Activated gamma-delta T cell treated with Interleukin-2 at 50 U/mL for 16 hours (primary cell): ENCODE results near the gene PRPH2.
A peak's percentile ranks its signal among the peaks of the same experiment; 100 is the strongest.
"Not testable (repeated sequence)": the region's sequence is repeated elsewhere in the genome, so short reads cannot be mapped to it uniquely, and the experiment has no call there.

Experiments
- DNase-seq: peaks from one replicate; pipeline ENCODE4 v3.0.0-alpha.2; 2020

The PRPH2 gene

GRCh38 chr6:42740725-42741124 lies 18.3 kb upstream of the PRPH2 start:
- DNase-seq: no peak

DNA sequence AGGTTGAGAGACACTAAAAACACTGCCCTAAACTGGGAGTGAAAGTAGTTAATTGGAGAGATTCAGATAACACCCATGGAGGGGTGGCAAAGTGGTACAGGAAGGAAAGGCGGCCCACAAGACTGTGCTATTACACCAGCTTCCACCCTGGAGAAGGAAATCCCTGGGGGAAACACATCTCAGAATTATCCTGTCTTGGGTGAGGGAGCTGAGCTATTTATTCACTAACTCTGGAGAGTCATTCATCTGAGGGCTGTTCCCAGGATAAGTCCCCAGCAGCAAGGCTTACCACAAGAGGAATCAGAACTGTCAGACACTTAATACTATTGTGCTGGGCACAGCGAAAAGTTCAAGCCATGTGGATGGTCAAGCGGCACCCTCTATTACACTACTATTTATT lies 13.6 kb upstream of the PRPH2 start:
- DNase-seq: no peak

DNA sequence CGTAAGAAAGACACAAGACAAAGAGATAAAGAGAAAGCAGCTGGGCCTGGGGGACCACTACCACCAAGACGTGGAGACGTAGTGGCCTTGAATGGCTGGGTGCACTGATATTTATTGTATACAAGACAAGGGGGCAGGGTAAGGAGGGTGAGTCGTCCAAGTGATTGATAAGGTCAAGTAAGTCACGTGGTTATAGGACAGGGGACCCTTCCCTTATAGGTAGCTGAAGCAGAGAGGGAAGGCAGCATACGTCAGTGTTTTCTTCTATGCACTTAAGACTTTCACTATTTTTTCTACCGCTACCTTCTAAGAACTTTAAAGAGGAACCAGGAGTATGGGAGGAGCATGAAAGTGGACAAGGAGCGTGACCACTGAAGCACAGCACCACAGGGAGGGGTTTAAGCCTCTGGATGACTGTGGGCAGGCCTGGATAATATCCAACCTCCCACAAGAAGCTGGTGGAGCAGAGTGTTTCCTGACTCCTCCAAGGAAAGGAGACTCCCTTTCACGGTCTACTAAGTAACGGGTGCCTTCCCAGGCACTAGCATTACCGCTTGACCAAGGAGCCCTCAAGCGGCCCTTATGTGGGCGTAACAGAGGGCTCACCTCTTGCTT lies 11.6 kb upstream of the PRPH2 start:
- DNase-seq: not testable (repeated sequence)

GRCh38 chr6:42729731-42730130 lies 7.3 kb upstream of the PRPH2 start:
- no peak for DNase-seq

DNA sequence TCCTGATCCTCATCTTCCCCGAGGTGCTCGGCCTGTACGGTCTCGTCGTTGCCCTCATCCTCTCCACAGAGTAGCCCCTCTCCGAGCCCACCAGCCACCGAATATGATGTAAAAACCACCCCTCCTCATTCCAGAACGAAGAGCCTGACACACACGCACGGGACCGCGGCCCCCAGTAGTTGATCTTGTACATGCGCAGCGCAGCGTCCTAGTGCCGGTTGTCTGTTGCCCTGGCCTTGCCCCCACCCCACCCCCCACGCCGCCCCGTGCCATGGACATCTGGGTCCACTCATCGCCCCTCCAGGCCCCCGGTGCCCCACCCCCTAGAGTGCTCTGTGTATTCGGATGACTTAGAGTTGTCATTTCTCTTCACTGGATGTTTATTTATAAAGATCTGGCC lies 5.2 kb upstream of the PRPH2 start:
- no peak for DNase-seq

- DNase-seq: peak; percentile 7
Observed at GRCh38 chr6:42727087-42727611, 4.8 kb upstream of the PRPH2 start.

GRCh38 chr6:42726485-42727086 lies 4.2 kb upstream of the PRPH2 start:
- peak; percentile 69 for DNase-seq

- DNase-seq: no peak
Observed at GRCh38 chr6:42726026-42726425, 3.6 kb upstream of the PRPH2 start.

DNA sequence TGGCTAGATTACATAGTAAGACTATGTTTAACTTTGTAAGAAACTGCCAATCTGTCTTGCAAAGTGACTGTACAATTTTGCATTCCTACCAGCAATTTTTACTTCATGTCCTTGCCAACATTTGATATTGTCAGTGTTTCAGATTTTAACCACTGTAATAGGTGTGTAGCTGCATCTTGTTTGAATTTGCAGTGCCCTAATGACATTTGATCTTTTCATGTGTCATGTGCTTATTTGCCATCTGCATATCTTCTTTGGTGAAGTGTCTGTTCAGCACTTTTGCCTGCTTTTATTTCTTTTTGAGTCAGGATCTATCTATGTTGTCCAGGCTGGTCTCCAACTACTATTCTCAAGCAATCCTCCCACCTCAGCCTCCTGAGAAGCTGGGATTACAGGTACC lies 2.4 kb upstream of the PRPH2 start:
- DNase-seq: no peak

DNA sequence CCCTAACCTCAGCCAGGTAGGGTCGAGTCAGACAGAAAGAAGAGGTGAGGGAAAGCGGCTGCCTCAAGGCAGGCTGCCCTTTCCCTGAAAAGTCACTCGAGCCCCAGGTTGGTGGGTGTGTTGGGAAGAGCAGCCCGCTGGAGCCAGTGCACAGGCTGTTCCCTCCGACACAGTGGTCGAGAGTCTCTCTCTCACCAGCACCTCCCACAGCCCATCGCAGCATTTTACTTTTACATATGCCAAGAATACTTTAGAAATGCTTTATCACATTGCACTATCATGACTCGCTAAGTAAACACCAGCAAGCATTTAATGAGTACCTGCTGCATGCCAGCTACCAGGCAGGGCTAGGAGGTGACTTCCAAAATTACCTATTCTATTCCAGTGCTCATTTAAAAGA lies 1.7 kb downstream of the PRPH2 start:
- DNase-seq: no peak

DNA sequence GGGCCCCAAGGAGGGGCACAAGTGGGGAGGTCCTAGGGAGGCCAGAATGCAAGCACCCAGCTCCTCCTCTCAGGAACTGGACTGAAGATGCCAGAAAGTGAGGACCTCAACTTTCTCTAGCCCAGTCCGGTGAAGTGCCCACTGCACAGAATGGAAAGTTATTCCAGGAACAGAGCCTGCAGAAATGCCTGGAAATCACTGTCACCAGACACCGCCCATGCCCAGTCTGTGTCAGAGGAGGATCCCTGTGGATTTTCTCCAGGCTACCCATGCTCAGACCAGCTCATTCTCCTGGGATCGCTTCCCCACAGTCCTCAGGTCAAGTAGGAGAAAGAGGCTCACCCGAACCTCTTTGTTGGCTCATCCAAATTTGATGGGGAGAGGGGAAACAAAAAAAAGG lies 6.5 kb downstream of the PRPH2 start:
- no peak for DNase-seq

DNA sequence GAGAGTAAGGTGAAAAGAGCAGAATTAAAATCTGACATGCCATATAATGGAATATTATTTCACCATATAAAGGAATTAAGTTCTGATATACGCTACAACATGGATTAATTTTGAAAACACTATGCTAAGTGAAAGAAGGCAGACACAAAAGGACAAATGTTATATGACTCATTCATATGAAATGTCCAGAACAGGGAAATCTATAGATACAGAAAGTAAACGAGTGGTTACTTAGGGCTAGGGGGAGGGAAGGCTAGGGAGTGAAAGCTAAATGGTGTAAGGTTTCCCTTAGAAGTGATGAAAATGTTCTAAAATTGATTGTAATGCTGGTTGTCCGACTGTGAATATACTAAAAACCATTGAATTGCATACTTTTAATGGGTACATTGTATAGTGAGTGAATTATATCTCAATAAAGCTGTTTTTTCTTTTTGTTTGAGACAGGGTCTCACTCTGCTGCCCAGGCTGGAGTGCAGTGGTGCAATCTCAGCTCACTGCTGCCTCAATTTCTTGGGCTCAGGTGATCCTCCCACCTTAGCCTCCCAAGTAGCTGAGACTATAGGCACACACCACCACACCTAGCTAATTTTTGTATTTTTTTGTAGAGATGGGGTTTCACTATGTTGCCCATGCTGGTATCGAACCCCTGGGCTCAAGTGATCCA lies 8.2 kb downstream of the PRPH2 start:
- DNase-seq: no peak

DNA sequence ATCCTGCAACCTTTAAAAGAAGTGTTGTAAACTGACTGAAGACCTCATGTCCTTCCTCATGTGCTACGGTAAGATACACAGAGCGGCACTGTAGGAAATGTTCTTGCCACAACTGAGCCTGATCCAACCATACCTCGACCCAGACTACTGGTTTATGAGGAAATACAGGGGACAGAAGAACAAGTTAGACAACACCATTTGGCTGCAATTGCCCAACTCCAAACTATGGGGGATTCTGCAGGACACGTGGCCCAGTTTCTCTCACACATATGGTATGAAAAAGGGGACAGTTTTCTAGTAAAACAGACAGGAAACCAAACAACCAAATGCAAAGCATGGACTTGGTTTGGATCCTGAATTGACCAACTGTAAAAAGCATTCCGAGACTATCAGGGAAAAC lies 10.5 kb downstream of the PRPH2 start:
- DNase-seq: no peak

- no peak for DNase-seq
Observed at GRCh38 chr6:42710316-42710715, 12.1 kb downstream of the PRPH2 start.

DNA sequence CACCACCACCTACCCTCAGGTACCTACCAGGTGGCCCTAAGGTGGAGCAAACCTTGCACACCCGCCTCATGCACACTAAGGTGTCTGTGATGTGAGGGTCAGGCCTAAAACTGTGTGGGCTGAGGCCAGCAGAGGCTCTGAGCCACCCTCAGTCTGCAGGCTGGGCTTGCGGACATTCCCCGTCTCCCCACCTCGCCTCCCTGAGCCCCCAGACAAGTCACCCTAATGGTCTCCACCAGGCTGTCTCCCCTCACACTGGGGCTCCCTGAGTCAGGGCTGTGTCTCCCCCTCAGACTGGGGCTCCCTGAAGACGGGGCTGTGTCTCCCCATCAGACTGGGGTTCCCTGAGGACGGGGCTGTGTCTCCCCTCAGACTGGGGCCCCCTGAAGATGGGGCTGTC lies 12.5 kb downstream of the PRPH2 start:
- DNase-seq: no peak

DNA sequence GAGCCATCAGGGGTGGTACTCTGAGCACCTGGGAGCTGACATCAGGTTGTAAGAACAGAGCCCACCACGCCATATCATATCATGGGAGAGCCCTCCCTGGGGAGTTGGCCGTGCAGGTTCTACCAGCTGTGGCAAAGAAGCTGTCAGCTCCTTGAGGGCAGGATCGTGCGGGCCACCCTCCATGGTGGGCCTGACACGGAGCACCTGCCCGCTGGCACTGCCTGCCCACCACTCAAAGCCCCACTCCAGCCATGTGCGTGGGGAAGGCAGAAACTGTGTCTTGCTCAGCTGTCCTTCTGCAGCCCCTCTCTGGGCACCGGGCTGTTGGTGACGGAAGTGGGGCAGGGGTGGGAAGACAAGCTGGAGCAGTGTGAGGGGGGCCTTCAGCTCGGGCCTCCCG lies 14.3 kb downstream of the PRPH2 start:
- DNase-seq: no peak

DNA sequence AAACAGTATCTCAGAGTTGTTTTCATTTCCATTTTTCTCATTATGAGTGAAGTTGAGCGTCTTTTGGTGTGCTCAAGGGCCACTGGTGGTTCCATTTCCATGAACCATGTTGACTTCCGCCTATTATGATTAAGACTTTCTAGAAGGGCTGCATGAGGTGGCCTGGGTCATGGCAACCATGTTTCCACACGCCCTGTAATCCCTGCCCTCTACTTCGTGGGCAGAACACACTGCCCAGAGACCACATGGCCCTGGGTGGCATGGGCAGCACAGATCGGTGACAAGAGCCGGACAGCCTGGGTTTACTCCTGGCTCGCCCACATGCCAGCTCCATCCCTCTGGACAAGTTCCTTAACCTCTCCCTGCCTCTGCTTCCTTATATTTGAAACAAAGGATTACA lies 14.8 kb downstream of the PRPH2 start:
- no peak for DNase-seq

- DNase-seq: no peak
Observed at GRCh38 chr6:42704937-42705374, 17.4 kb downstream of the PRPH2 start.

GRCh38 chr6:42704251-42704936 lies 18.0 kb downstream of the PRPH2 start:
- DNase-seq: no peak

DNA sequence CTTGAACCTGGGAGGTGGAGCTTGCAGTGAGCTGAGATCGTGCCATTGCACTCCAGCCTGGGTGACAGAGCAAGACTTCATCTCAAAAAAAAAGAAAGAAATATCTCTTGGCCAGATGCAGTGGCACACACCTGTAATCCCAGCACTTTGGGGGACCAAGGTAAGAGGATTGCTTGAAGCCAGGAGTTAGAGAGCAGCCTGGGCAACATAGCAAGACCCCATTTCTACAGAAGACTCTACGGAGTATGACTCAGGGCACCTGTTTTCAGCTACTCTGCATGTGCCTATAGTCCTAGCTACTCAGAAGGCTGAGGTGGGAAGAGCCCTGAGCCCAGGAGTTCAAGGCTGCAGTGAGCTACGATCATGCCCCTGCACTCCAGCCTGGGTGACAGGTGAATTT lies 19.6 kb downstream of the PRPH2 start:
- DNase-seq: not testable (repeated sequence)

DNA sequence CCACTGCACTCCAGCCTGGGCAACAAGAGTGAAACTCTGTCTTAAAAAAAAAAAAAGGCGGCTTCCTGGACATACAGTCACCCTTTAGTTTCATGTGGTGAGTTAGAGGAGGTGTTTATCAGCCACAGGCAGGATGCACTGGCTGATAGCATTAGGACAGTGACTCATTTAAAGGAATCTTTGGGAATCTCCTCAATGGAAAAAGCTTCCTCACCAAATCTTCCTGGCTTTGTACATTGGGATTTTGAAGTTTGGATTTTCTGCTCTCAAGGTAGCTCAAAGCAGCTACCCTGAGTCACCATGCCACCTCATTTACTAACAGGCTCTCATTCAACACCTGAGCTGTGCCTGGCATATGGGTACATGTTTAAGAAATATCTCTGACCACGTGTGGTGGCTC lies 20.2 kb downstream of the PRPH2 start:
- DNase-seq: no peak

GRCh38 chr6:42698217-42698616 lies 24.2 kb downstream of the PRPH2 start:
- no peak for DNase-seq

DNA sequence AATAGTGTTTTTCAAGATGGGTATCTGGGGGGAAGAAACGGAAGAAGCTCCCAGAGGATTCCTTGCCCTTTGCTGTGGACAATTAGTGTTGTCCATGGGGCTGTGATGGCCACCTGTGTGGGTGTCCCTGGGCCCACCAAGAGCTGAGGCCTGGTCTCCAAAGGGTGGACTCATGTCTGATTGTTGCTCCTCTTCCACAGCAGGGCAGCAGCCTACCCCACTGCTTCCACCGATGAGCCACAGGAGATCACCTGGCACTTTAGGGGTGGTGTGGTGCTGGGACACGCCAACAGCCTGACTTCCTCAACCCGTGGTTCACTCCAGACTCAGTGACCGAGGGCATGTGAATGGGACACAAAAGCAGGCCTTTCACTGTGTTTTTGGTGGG lies 25.1 kb downstream of the PRPH2 start:
- DNase-seq: no peak
